ENCODE results near the gene HDAC4. TPM values are rescaled to one million over a fixed set of nuclear protein-coding genes. Genes with fewer than 3 reads are reported as not detected.

The HDAC4 gene
- total RNA-seq, 1 experiment from 2014 or later, result 40.1 TPM

DNA sequence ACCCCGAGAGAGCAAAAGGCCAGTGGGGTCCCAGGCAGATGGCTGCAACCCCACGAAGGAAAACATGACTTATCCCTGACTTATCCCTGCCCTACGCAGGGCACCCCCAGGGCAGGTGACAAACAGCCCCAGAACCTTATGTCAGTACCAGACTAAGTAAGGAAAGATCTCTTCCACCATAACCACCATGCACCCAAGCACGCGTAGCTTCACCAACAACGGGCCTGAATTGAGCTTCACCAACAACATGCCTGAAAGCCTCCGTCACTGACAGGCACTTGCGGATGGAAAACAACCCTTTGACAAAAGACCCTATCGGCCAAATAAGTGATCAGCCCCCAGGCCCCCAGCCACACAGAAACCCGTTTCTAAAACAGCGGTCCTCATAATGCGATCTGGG, 34.1 kb downstream of the HDAC4 start:
- ChIA-PET CTCF (no interaction called here), POLR2A (no interaction called here)
- H3K9me3 ChIP-seq (ENCODE audit: control insufficient read depth, insufficient read depth, low read depth, low read length), result no peaks in the 10 kb centered on the region
- no peak for TF ChIP-seq TCF7L2 (IDR thresholded peaks at IDR 0.05; ENCODE audit: low read depth, low read length)
- no peaks in the 10 kb centered on the region for H3K27me3 ChIP-seq (ENCODE audit: control insufficient read depth, insufficient read depth, low read length)
- no peak overlapping the region for H3K27ac ChIP-seq (ENCODE audit: low read length)
- no TSS peak for BruUV-seq (replicated peaks)
- in situ Hi-C loops (cut with HindIII; ENCODE audit: low pct_unique_long_range_greater_than_20kb, low sequenced_read_pairs) (no loop called here), intact Hi-C loops (cut with micrococcal nuclease; ENCODE audit: unreplicated experiment) (no loop called here)
- ATAC-seq (no peak), DNase-seq (ENCODE audit: low read depth, low spot score) (no peak)
- H3K4me1 ChIP-seq (ENCODE audit: control insufficient read depth, insufficient read depth, low read length), result no peaks in the 10 kb centered on the region
- no peak overlapping the region for H3K4me3 ChIP-seq (ENCODE audit: low read depth in 2 of 2, low read length in 2 of 2)
- no peaks in the 10 kb centered on the region for H3K36me3 ChIP-seq (ENCODE audit: control insufficient read depth, insufficient read depth, low read length)

DNA sequence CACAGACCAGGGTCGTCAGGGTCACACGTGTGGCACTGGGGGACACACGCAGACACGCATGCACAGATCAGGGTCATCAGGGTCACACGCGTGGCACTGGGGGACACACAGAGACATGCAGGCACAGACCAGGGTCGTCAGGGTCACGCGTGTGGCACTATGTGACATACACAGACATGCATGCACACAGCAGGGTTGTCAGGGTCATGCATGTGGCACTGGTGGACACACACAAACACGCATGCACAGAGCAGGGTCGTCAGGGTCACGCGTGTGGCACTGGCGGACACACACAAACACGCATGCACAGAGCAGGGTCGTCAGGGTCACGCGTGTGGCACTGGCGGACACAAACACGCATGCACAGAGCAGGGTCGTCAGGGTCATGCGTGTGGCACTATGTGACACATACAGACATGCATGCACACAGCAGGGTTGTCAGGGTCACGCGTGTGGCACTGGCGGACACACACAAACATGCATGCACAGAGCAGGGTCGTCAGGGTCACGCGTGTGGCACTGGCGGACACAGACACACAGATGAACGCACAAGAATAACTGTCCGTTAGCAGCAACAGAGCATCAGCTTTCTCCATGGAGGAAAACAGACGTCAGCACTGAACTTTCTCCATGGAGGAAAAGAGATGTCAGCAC, 34.9 kb downstream of the HDAC4 start:
- intact Hi-C loops (cut with micrococcal nuclease; ENCODE audit: unreplicated experiment) (no loop called here), in situ Hi-C loops (cut with HindIII; ENCODE audit: low pct_unique_long_range_greater_than_20kb, low sequenced_read_pairs) (no loop called here)
- ATAC-seq (no peak), DNase-seq (ENCODE audit: low read depth, low spot score) (no peak)
- CTCF ChIA-PET, result no interaction called here
- H3K27me3 ChIP-seq (ENCODE audit: control insufficient read depth, insufficient read depth, low read length), result no peaks in the 10 kb centered on the region
- no peak overlapping the region for H3K4me3 ChIP-seq (ENCODE audit: low read depth in 2 of 2, low read length in 2 of 2)
- no peaks in the 10 kb centered on the region for H3K36me3 ChIP-seq (ENCODE audit: control insufficient read depth, insufficient read depth, low read length)
- TF ChIP-seq, protein P1, sequence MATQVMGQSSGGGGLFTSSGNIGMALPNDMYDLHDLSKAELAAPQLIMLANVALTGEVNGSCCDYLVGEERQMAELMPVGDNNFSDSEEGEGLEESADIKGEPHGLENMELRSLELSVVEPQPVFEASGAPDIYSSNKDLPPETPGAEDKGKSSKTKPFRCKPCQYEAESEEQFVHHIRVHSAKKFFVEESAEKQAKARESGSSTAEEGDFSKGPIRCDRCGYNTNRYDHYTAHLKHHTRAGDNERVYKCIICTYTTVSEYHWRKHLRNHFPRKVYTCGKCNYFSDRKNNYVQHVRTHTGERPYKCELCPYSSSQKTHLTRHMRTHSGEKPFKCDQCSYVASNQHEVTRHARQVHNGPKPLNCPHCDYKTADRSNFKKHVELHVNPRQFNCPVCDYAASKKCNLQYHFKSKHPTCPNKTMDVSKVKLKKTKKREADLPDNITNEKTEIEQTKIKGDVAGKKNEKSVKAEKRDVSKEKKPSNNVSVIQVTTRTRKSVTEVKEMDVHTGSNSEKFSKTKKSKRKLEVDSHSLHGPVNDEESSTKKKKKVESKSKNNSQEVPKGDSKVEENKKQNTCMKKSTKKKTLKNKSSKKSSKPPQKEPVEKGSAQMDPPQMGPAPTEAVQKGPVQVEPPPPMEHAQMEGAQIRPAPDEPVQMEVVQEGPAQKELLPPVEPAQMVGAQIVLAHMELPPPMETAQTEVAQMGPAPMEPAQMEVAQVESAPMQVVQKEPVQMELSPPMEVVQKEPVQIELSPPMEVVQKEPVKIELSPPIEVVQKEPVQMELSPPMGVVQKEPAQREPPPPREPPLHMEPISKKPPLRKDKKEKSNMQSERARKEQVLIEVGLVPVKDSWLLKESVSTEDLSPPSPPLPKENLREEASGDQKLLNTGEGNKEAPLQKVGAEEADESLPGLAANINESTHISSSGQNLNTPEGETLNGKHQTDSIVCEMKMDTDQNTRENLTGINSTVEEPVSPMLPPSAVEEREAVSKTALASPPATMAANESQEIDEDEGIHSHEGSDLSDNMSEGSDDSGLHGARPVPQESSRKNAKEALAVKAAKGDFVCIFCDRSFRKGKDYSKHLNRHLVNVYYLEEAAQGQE (IDR thresholded peaks at IDR 0.05; ENCODE audit: insufficient read depth in 1 of 2, low read depth in 2 of 2, low read length in 1 of 2), result no peak
- TF ChIP-seq TCF7L2 (IDR thresholded peaks at IDR 0.05; ENCODE audit: low read depth, low read length) (no peak), POLR2AphosphoS5 (IDR thresholded peaks at IDR 0.05; ENCODE audit: low read depth, low read length) (no peak), SIN3A (IDR thresholded peaks at IDR 0.05; ENCODE audit: borderline replicate concordance, insufficient read depth, low read depth, low read length) (no peak)
- TF ChIP-seq, protein P2, sequence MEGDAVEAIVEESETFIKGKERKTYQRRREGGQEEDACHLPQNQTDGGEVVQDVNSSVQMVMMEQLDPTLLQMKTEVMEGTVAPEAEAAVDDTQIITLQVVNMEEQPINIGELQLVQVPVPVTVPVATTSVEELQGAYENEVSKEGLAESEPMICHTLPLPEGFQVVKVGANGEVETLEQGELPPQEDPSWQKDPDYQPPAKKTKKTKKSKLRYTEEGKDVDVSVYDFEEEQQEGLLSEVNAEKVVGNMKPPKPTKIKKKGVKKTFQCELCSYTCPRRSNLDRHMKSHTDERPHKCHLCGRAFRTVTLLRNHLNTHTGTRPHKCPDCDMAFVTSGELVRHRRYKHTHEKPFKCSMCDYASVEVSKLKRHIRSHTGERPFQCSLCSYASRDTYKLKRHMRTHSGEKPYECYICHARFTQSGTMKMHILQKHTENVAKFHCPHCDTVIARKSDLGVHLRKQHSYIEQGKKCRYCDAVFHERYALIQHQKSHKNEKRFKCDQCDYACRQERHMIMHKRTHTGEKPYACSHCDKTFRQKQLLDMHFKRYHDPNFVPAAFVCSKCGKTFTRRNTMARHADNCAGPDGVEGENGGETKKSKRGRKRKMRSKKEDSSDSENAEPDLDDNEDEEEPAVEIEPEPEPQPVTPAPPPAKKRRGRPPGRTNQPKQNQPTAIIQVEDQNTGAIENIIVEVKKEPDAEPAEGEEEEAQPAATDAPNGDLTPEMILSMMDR (IDR thresholded peaks at IDR 0.05), result no peak
- no TSS peak for BruUV-seq (replicated peaks)
- no peaks in the 10 kb centered on the region for H3K9me3 ChIP-seq (ENCODE audit: control insufficient read depth, insufficient read depth, low read depth, low read length)
- POLR2A ChIA-PET, result no interaction called here
- no peaks in the 10 kb centered on the region for H3K4me1 ChIP-seq (ENCODE audit: control insufficient read depth, insufficient read depth, low read length)
- no peak overlapping the region for H3K27ac ChIP-seq (ENCODE audit: low read length)

DNA sequence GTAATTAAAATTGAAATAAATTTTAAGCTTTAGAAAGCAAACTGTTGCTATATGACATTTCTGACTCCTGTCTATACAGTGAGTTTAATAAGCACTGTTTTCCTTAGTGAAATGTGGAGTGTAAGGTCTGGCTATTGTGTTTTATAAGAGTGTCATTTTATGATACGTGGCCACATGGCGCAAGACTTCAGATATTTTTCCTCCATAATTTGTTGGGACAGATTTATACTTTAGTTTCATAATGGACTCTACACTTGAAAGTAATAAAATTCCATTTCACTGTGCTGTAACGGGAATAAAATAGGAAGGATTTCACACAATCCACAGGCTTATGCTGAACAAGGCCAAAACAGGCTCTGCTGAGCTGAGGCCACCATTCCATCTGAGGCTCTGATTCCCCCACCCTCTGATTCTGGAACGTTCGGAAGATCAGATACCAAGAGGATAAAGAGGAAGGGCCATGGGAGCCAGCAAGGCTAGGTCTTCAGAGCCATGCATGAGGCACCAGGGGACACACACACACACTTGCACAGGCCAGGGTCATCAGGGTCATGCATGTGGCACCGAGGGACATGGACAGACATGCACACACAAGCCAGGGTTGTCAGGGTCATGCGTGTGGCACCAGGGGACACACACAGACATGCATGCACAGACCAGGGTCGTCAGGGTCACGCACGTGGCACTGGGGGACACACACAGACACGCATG, 35.6 kb downstream of the HDAC4 start:
- Histone ChIP-seq H3K36me3 (ENCODE audit: control insufficient read depth, insufficient read depth, low read length) (no peaks in the 10 kb centered on the region), H3K9me3 (ENCODE audit: control insufficient read depth, insufficient read depth, low read depth, low read length) (no peaks in the 10 kb centered on the region), H3K27ac (ENCODE audit: low read length) (no peak overlapping the region), H3K27me3 (ENCODE audit: control insufficient read depth, insufficient read depth, low read length) (no peaks in the 10 kb centered on the region), H3K4me1 (ENCODE audit: control insufficient read depth, insufficient read depth, low read length) (no peaks in the 10 kb centered on the region), H3K4me3 (ENCODE audit: low read depth in 2 of 2, low read length in 2 of 2) (no peak overlapping the region)
- intact Hi-C loops (cut with micrococcal nuclease; ENCODE audit: unreplicated experiment) (no loop called here), in situ Hi-C loops (cut with HindIII; ENCODE audit: low pct_unique_long_range_greater_than_20kb, low sequenced_read_pairs) (no loop called here)
- ChIA-PET CTCF (no interaction called here), POLR2A (interaction anchor here (0.7 kb wide), 1 partner anchor 157 kb away, joined by 3 read pairs; no protein-coding TSS in a partner anchor)
- no peak for ATAC-seq
- no peak for DNase-seq (ENCODE audit: low read depth, low spot score)
- BruUV-seq (replicated peaks), result no TSS peak
- TF ChIP-seq SIN3A (IDR thresholded peaks at IDR 0.05; ENCODE audit: borderline replicate concordance, insufficient read depth, low read depth, low read length) (no peak), POLR2AphosphoS5 (IDR thresholded peaks at IDR 0.05; ENCODE audit: low read depth, low read length) (no peak), TCF7L2 (IDR thresholded peaks at IDR 0.05; ENCODE audit: low read depth, low read length) (no peak)
- TF ChIP-seq, protein P2 (IDR thresholded peaks at IDR 0.05), result no peak
- TF ChIP-seq, protein P1 (IDR thresholded peaks at IDR 0.05; ENCODE audit: insufficient read depth in 1 of 2, low read depth in 2 of 2, low read length in 1 of 2), result no peak
